Renal cortical epithelial cell (primary cell): ENCODE data around the gene GLRX5. TPM values are rescaled to one million over a fixed set of nuclear protein-coding genes. Genes with fewer than 3 reads are reported as not detected.

Source experiments
- DNase-seq: peaks from one replicate; pipeline ENCODE4 v3.0.0-alpha.2; 2011; ENCODE audit warnings: low read depth
- total RNA-seq: library from RNA; depleted of rRNA; stranded (reverse); fragments of >200 nt; gene quantifications from 2 replicates; pipeline ENCODE4 v1.2.3, GENCODE V29; 2014

GLRX5 gene
- 35.4 and 44.1 TPM in 2 replicates for total RNA-seq

- DNase-seq, result peak; percentile 100
Observed at GRCh38 chr14:95534299-95535225, at the start of gene GLRX5. GLRX5 (plus strand) TSS chr14:95535050; CDS start chr14:95535090, 40 bp downstream.

- no peak for DNase-seq
Observed at GRCh38 chr14:95485222-95485819, 49.5 kb upstream of the GLRX5 start.

- DNase-seq, result no peak
Observed at GRCh38 chr14:95486875-95487668, 47.8 kb upstream of the GLRX5 start.

- DNase-seq, result no peak
Observed at GRCh38 chr14:95487669-95488084, 47.2 kb upstream of the GLRX5 start.

GRCh38 chr14:95488376-95489213, 46.3 kb upstream of the GLRX5 start:
- no peak for DNase-seq

- DNase-seq, result peak; percentile 84
Observed at GRCh38 chr14:95489214-95490137, 45.4 kb upstream of the GLRX5 start.

- no peak for DNase-seq
Observed at GRCh38 chr14:95490138-95490509, 44.7 kb upstream of the GLRX5 start.

- DNase-seq, result peak; percentile 70
Observed at GRCh38 chr14:95490727-95491451, 44.0 kb upstream of the GLRX5 start.

- no peak for DNase-seq
Observed at GRCh38 chr14:95491936-95492608, 42.8 kb upstream of the GLRX5 start.

- no peak for DNase-seq
Observed at GRCh38 chr14:95493503-95493902, 41.3 kb upstream of the GLRX5 start.

- no peak for DNase-seq
Observed at GRCh38 chr14:95493976-95494375, 40.9 kb upstream of the GLRX5 start.

GRCh38 chr14:95494456-95494855, 40.4 kb upstream of the GLRX5 start:
- peak; percentile 29 for DNase-seq

- DNase-seq, result no peak
Observed at GRCh38 chr14:95495076-95495475, 39.8 kb upstream of the GLRX5 start.

GRCh38 chr14:95495538-95496025, 39.3 kb upstream of the GLRX5 start:
- no peak for DNase-seq

- DNase-seq, result no peak
Observed at GRCh38 chr14:95496111-95496681, 38.7 kb upstream of the GLRX5 start.

- no peak for DNase-seq
Observed at GRCh38 chr14:95496690-95497259, 38.1 kb upstream of the GLRX5 start.

- DNase-seq, result no peak
Observed at GRCh38 chr14:95497561-95498011, 37.3 kb upstream of the GLRX5 start.
